ENCODE results near the gene IGFBP2. TPM values are rescaled to one million over a fixed set of nuclear protein-coding genes. Genes with fewer than 3 reads are reported as not detected.

The IGFBP2 gene
- total and polyA plus RNA-seq, 2 of the 13 experiments (the other 11 are each of a cell fraction or from before 2014, with no cell fraction given) = 2.0 to 5.8 TPM

DNA sequence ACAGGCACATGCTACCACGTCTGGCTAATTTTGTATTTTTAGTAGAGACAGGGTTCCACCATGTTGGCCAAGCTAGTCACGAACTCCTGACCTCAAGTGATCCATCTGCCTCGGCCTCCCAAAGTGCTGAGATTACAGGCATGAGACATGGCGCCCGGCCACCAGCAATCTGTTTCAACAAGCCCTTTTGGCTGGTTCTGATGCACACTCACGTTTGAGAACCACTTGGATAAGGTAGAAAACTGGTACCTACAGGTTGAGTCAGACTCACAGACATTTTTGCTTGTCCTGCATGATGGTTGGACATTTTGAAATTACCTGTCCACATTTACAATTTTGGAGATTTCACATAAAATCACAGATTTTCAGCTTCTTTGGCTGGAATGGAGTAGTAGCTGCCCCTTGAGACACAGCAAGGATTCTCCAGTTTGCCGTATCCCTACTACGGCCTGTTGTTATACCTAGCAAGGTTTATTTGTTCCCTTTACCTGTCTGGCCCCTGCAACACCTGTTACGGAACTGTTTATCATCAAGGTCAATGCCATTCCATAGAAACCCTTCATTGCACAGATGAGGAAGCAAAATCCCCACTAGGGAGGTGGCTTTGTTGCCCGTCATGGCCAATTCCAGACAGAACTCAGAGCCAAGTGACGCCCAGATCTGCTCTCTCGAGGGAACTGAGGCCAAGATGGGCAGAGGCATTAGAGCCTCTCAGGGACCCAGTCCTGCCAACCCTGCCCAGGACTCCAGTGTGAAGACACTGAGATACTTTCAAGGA is 31.4 kb upstream of the IGFBP2 start (continued):
- TF ChIP-seq PTBP1 (IDR thresholded peaks at IDR 0.05; ENCODE audit: low read depth, low read length, poor library complexity, severe bottlenecking) (no peak), ZNF33B (CRISPR knock-in tag; IDR thresholded peaks at IDR 0.05) (no peak)

DNA sequence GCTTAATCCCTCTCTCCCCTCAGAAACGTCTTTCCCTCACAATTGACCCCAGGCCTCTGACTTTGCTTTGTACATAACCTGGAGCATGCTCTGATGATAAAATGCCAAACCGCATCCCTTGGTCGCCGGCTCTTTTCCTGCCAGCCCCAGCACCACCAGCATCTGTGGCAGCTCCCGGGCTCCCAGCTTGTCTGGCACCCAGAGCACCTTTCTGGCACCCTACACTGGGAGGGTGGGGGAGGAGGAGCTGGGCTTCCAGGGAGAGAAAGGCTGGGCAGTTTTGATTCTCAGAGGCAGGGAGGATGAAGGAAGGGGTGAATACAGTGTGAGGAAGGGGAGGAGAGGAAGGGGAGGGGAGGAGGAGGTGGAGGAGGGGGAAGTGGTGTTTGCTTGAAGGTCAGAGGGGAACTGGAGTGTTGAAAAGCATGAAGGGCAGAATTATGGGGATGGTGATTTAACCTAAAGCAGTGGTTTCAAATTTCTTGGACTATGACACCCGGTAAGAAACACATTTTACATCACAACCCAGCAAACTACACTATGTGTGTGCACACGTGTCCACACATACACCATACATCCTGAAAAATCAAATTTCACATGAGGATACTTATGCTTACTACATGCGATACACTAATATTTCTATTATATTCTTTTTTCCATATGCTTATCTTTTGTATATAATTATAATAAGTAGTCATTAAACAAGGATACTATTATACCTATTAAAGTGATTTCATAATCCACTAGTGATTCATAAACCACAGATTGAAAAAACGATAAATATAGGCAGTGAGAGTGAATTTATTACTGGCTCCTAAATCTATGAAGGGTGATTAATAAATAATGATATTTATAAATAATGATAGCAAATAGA is 30.0 kb upstream of the IGFBP2 start:
- H3K4me3 ChIP-seq (replicated peaks in 1 of 3; ENCODE audit: insufficient read depth in 1 of 3, low read depth in 2 of 3, low read length in 3 of 3) = no peak overlapping the region
- FAIRE-seq (no peak), DNase-seq (ENCODE audit: low spot score) (no peak), ATAC-seq (peak; percentile 43; the same call in 2 of the 3 replicates)
- POLR2A ChIA-PET = interaction anchor here (0.7 kb wide), 1 partner anchor 14 kb away, joined by 3 read pairs; no protein-coding TSS in a partner anchor
- no peak overlapping the region for H3K9ac ChIP-seq (ENCODE audit: insufficient read depth, low read depth, low read length)
- no peaks in the 10 kb centered on the region for H4K20me1 ChIP-seq (ENCODE audit: insufficient read depth, low read length)
- CTCF ChIA-PET (ENCODE audit: low intra/inter-chr PET ratio, low total read pairs) = no interaction called here
- no peak overlapping the region for H2AFZ ChIP-seq (ENCODE audit: low read length)
- WGBS (ENCODE audit: low lambda C conversion rate) = 20% methylated on average over 9 of the region's 9 CpGs
- H3K9me3 ChIP-seq (ENCODE audit: low read length) = no peaks in the 10 kb centered on the region
- H3K36me3 ChIP-seq (replicated peaks in 1 of 2; ENCODE audit: control insufficient read depth in 1 of 2, insufficient read depth in 2 of 2, low read length in 2 of 2) = no peaks in the 10 kb centered on the region
- peaks cover 18% of the 10 kb centered on the region for H3K4me1 ChIP-seq (ENCODE audit: insufficient read depth, low read length)
- intact Hi-C loops (cut with micrococcal nuclease; ENCODE audit: unreplicated experiment) (no loop called here), in situ Hi-C loops (cut with HindIII; ENCODE audit: extremely low pct_ligation_motif_present, low pct_unique_long_range_greater_than_20kb) (no loop called here)
- no TSS peak for BruUV-seq (replicated peaks)
- H3K27me3 ChIP-seq (ENCODE audit: control insufficient read depth in 1 of 2, insufficient read depth in 2 of 2, low read length in 2 of 2) = peaks cover 0 to 47% of the 10 kb centered on the region in 2 experiments; a peak in 4 of 5 replicates
- H3K27ac ChIP-seq (ENCODE audit: extremely low read length, insufficient read depth, low read length) = no peak overlapping the region
- H3K4me2 ChIP-seq (ENCODE audit: low read depth, low read length) = no peak overlapping the region
- no peaks in the 10 kb centered on the region for H3K79me2 ChIP-seq (ENCODE audit: insufficient read depth, low read length)
- TF ChIP-seq ZNF83 (CRISPR knock-in tag; IDR thresholded peaks at IDR 0.05; ENCODE audit: borderline replicate concordance) = no peak
- TF ChIP-seq RELA (CRISPR knock-in tag; IDR thresholded peaks at IDR 0.05) = no peak
- no peak for TF ChIP-seq FOXA1 (IDR thresholded peaks at IDR 0.05)
- TF ChIP-seq FOXA1 (CRISPR knock-in tag; IDR thresholded peaks at IDR 0.05) = no peak
- TF ChIP-seq, protein P1, sequence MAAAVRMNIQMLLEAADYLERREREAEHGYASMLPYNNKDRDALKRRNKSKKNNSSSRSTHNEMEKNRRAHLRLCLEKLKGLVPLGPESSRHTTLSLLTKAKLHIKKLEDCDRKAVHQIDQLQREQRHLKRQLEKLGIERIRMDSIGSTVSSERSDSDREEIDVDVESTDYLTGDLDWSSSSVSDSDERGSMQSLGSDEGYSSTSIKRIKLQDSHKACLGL (CRISPR knock-in tag; IDR thresholded peaks at IDR 0.05) = no peak
- TF ChIP-seq, protein P2, sequence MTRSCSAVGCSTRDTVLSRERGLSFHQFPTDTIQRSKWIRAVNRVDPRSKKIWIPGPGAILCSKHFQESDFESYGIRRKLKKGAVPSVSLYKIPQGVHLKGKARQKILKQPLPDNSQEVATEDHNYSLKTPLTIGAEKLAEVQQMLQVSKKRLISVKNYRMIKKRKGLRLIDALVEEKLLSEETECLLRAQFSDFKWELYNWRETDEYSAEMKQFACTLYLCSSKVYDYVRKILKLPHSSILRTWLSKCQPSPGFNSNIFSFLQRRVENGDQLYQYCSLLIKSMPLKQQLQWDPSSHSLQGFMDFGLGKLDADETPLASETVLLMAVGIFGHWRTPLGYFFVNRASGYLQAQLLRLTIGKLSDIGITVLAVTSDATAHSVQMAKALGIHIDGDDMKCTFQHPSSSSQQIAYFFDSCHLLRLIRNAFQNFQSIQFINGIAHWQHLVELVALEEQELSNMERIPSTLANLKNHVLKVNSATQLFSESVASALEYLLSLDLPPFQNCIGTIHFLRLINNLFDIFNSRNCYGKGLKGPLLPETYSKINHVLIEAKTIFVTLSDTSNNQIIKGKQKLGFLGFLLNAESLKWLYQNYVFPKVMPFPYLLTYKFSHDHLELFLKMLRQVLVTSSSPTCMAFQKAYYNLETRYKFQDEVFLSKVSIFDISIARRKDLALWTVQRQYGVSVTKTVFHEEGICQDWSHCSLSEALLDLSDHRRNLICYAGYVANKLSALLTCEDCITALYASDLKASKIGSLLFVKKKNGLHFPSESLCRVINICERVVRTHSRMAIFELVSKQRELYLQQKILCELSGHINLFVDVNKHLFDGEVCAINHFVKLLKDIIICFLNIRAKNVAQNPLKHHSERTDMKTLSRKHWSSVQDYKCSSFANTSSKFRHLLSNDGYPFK (CRISPR knock-in tag; IDR thresholded peaks at IDR 0.05; ENCODE audit: borderline replicate concordance) = no peak
- TF ChIP-seq ZNF790 (CRISPR knock-in tag; IDR thresholded peaks at IDR 0.05; ENCODE audit: borderline replicate concordance) = no peak
- no peak for TF ChIP-seq PCBP1 (IDR thresholded peaks at IDR 0.05; ENCODE audit: borderline replicate concordance, low read depth, low read length)
- TF ChIP-seq ZNF263 (CRISPR knock-in tag; IDR thresholded peaks at IDR 0.05) = peak; percentile 46; the same call in 1 of the 2 replicates
- TF ChIP-seq DPF2 (CRISPR knock-in tag; IDR thresholded peaks at IDR 0.05; ENCODE audit: borderline replicate concordance, low read depth) = no peak
- no peak for TF ChIP-seq MAFF (IDR thresholded peaks at IDR 0.05; ENCODE audit: low read depth, low read length)
- no peak for TF ChIP-seq SP4 (CRISPR knock-in tag; IDR thresholded peaks at IDR 0.05)
- TF ChIP-seq ZNF18 (CRISPR knock-in tag; IDR thresholded peaks at IDR 0.05; ENCODE audit: insufficient replicate concordance) = no peak
- peak; percentile 86 for TF ChIP-seq HNRNPK (IDR thresholded peaks at IDR 0.05; ENCODE audit: low read depth, low read length, poor library complexity, severe bottlenecking)
